A673 (cell line): Measurements from ENCODE around the gene AP2M1.

Source experiments
- EZH2 ChIP-seq: fragments of 200-600 bp; sonication (generic); IDR thresholded peaks from 2 replicates; pipeline ENCODE4 v1.6.1; 2017; ENCODE audit warnings: borderline replicate concordance, low read depth, mild to moderate bottlenecking, mixed read lengths, antibody characterized with exemption, low read length; ENCODE audit not compliant: poor library complexity, severe bottlenecking
- TF ChIP-seq, protein P1 (sequence below): fragments of 300-800, 200-600 bp; sonication (generic); conservative IDR thresholded peaks from 2 replicates; pipeline ENCODE4 v1.5.1; 2017; ENCODE audit warnings: low read depth, mild to moderate bottlenecking, antibody characterized with exemption, low read length, moderate library complexity, mixed read lengths

DNA sequence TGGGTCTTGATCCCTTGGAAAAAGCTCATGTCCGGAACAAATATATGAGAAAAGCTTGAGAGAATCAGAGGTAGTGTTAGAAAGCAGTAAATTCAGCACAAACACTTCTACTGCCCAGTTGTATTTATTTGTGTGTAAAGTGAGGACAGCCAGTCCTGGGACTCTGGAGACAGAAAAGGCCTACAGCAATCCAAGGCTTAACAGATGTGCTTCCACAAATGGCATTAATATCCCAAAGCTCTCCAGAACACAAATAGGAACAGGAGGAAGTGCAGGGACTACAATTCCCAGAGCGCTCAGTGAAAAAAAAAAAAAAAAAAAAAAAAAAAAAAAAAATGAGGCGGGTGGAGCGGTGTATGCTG lies 390 bp upstream of the AP2M1 start:
- TF ChIP-seq, protein P1, sequence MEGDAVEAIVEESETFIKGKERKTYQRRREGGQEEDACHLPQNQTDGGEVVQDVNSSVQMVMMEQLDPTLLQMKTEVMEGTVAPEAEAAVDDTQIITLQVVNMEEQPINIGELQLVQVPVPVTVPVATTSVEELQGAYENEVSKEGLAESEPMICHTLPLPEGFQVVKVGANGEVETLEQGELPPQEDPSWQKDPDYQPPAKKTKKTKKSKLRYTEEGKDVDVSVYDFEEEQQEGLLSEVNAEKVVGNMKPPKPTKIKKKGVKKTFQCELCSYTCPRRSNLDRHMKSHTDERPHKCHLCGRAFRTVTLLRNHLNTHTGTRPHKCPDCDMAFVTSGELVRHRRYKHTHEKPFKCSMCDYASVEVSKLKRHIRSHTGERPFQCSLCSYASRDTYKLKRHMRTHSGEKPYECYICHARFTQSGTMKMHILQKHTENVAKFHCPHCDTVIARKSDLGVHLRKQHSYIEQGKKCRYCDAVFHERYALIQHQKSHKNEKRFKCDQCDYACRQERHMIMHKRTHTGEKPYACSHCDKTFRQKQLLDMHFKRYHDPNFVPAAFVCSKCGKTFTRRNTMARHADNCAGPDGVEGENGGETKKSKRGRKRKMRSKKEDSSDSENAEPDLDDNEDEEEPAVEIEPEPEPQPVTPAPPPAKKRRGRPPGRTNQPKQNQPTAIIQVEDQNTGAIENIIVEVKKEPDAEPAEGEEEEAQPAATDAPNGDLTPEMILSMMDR = no peak
- TF ChIP-seq EZH2 = no peak
